ENCODE data around the gene PRXL2A.

- TF ChIP-seq CTCF (IDR thresholded peaks at IDR 0.05 in 4 of 5, conservative IDR thresholded peaks at IDR 0.05 in 1 of 5) (no peak), POLR2A (IDR thresholded peaks at IDR 0.05) (no peak)
These were observed 40.0 kb downstream of the PRXL2A start for GRCh38 chr10:80448209-80448942.
